SU-DHL-6 (cell line): ENCODE results near the gene EIF2AK2.

Experiments
- H2AFZ ChIP-seq: fragments of 200-600 bp; sonication (generic); 2 replicates; pipeline ENCODE4 v1.6.1; 2014; ENCODE audit warnings: low read depth, mild to moderate bottlenecking, moderate library complexity, mixed read lengths, antibody characterized with exemption, low read length; ENCODE audit not compliant: severe bottlenecking
- H3F3A ChIP-seq: fragments of 200-600 bp; shearing (Covaris generic); 2 replicates; pipeline ENCODE4 v1.6.0; 2016; ENCODE audit warnings: antibody characterized with exemption, mild to moderate bottlenecking; ENCODE audit not compliant: insufficient read depth
- H3K27ac ChIP-seq: fragments of 200-600 bp; sonication (generic); 2 replicates; pipeline ENCODE4 v1.5.1; 2016; ENCODE audit warnings: low read depth, mild to moderate bottlenecking, low read length, moderate library complexity, mixed read lengths
- H3K27me3 ChIP-seq: fragments of 200-600 bp; sonication (generic), shearing (Covaris generic); 2 replicates; pipeline ENCODE4 v1.6.0; 2014; ENCODE audit warnings: mild to moderate bottlenecking, low read length
- H3K36me3 ChIP-seq: fragments of 200-600 bp; sonication (generic); 2 replicates; pipeline ENCODE4 v1.6.1; 2014; ENCODE audit warnings: mild to moderate bottlenecking, low read length, mixed read lengths
- H3K4me2 ChIP-seq: fragments of 300-600, 200-600 bp; shearing (Covaris generic), sonication (generic); 2 replicates; pipeline ENCODE4 v1.6.0; 2014; ENCODE audit warnings: low read length, low read depth, mild to moderate bottlenecking; ENCODE audit not compliant: poor library complexity, severe bottlenecking
- H3K4me3 ChIP-seq: fragments of 200-600 bp; sonication (generic); 2 replicates; pipeline ENCODE4 v1.5.1; 2014; ENCODE audit warnings: antibody characterized with exemption, low read length, mild to moderate bottlenecking, mixed read lengths; ENCODE audit not compliant: insufficient read depth, poor library complexity, severe bottlenecking
- H3K79me2 ChIP-seq: fragments of 200-600 bp; sonication (generic); 2 replicates; pipeline ENCODE4 v1.6.1; 2014; ENCODE audit warnings: mild to moderate bottlenecking, low read length, moderate library complexity; ENCODE audit not compliant: insufficient read depth
- H3K9ac ChIP-seq: fragments of 200-600 bp; sonication (generic); 2 replicates; pipeline ENCODE4 v1.7.0; 2014; ENCODE audit warnings: mild to moderate bottlenecking, low read length
- H3K9me2 ChIP-seq: fragments of 200-600 bp; sonication (generic); replicated peaks from 2 replicates; pipeline ENCODE4 v1.6.1; 2014; ENCODE audit warnings: low read length; ENCODE audit not compliant: insufficient read depth
- H3K9me3 ChIP-seq: fragments of 200-600 bp; sonication (generic); 2 replicates; pipeline ENCODE4 v1.6.1; 2014; ENCODE audit warnings: low read length, mixed read lengths; ENCODE audit not compliant: insufficient read depth
- H4K20me1 ChIP-seq: fragments of 200-600 bp; sonication (generic); 2 replicates; pipeline ENCODE4 v1.6.1; 2014; ENCODE audit warnings: low read depth, mild to moderate bottlenecking, antibody characterized with exemption, low read length, moderate library complexity, mixed read lengths
- CTCF ChIP-seq: fragments of 200-600 bp; sonication (generic); IDR thresholded peaks from one replicate; pipeline ENCODE4 v1.5.1; 2017; ENCODE audit warnings: antibody characterized with exemption, mild to moderate bottlenecking, low read length, moderate library complexity; ENCODE audit not compliant: insufficient read depth, poor library complexity, severe bottlenecking
- EZH2phosphoT487 ChIP-seq: fragments of 200-600 bp; sonication (generic), shearing (Covaris generic); conservative IDR thresholded peaks from 2 replicates; pipeline ENCODE4 v1.6.1; 2018; ENCODE audit warnings: mild to moderate bottlenecking, antibody characterized with exemption, low read length, moderate library complexity, mixed read lengths

Gene EIF2AK2

GRCh38 chr2:37189452-37190153 lies 32.8 kb upstream of the EIF2AK2 start:
- H3K27ac ChIP-seq, result no peak overlapping the region

DNA sequence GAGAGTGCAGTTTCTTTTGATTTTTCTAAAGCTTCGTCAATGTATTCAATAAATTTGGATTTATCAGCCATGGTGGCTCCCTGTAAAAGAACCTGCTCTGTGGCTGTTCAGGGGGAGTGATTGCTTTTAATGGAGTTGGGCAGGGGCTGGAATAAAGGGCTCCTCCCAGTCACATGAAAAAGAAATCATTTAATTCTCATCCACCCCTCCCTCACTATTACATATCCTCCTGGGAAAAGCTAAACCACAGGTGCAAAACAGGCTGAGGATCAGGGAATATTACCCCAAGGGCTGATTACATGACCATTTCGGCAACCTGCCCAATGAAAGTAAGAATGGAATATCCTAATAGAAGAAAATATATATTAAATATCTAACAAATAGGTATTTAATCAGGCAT lies 31.8 kb upstream of the EIF2AK2 start, which contains the start of gene SULT6B1:
Gene SULT6B1, minus strand, starts transcription at position 101 of the 400 bp plus-strand sequence. Its CDS starts 30 bp downstream, at position 71.
- TF ChIP-seq CTCF (no peak), EZH2phosphoT487 (no peak)
- no peak within 1 kb of the TSS for H3K4me3 ChIP-seq
- H3K79me2 ChIP-seq, result no peaks in the 10 kb centered on the region
- H3K27ac ChIP-seq, result no peak within 1 kb of the TSS
- no peaks in the 10 kb centered on the region for H3K9me3 ChIP-seq
- H3K9ac ChIP-seq, result no peak within 1 kb of the TSS
- H2AFZ ChIP-seq, result no peak within 1 kb of the TSS
- no peaks in the 10 kb centered on the region for H3F3A ChIP-seq
- H3K9me2 ChIP-seq, result no peaks in the 10 kb centered on the region
- H3K27me3 ChIP-seq, result no peaks in the 10 kb centered on the region
- no peak within 1 kb of the TSS for H3K4me2 ChIP-seq
- H4K20me1 ChIP-seq, result no peaks in the 10 kb centered on the region
- H3K36me3 ChIP-seq, result no peaks in the 10 kb centered on the region

More at GRCh38 chr2:37189452-37190153, 32.8 kb upstream of the EIF2AK2 start:
- Histone ChIP-seq H3K9me2 (no peaks in the 10 kb centered on the region), H3K9me3 (no peaks in the 10 kb centered on the region), H3K36me3 (no peaks in the 10 kb centered on the region), H3K27me3 (no peaks in the 10 kb centered on the region), H3F3A (no peaks in the 10 kb centered on the region), H3K9ac (no peak overlapping the region), H3K4me2 (no peak overlapping the region), H3K79me2 (no peaks in the 10 kb centered on the region), H4K20me1 (no peaks in the 10 kb centered on the region), H2AFZ (no peak overlapping the region), H3K4me3 (no peak overlapping the region)
- no peak for TF ChIP-seq CTCF
- TF ChIP-seq EZH2phosphoT487, result no peak

DNA sequence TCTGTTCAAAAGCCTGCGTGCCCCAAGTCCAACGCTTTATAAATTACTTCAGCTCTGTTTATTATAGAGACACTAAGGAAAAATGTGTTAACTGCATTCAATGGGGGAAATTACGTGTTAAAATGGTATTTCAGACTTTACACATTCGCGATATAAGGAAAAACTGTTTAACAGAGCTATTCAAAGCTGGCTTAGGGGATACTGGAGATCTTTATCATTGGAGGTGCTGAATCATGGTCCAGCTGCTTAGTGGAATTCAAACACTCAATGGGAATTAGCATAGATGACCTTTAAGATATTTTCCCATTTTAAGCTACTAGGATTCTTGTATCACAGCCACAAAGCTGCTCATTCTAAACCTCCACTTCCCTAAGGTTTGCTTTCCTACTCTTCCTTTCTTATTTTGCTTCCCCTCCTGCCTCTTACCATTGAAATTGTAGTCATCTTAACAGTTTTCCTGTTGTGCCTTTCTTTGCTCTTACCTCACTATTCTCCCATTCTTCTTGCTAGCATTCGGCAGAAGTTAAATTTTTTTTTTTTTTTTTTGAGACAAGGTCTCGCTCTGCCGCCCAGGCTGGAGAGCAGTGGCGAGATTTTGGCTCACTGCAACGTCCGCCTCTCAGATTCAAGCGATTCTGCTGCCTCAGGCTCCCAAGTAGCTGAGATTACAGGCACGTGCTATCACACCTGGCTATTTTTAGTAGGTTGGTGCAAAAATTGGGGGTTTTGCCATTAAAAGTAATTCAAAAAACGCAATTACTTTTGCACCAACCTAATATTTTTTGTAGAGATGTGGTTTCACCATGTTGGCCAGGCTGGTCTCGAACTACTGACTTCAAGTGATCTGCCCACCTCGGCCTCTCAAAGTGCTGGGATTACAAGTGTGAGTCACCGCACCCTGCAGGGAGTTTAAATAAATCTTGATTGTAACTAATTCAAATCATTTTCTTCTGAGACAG lies 25.2 kb upstream of the EIF2AK2 start:
- TF ChIP-seq EZH2phosphoT487, result no peak
- no peak for TF ChIP-seq CTCF
- H3K4me3 ChIP-seq, result no peak overlapping the region
- no peaks in the 10 kb centered on the region for H3K27me3 ChIP-seq
- no peak overlapping the region for H2AFZ ChIP-seq
- no peak overlapping the region for H3K9ac ChIP-seq
- no peaks in the 10 kb centered on the region for H3K36me3 ChIP-seq
- no peaks in the 10 kb centered on the region for H3F3A ChIP-seq
- H4K20me1 ChIP-seq, result no peaks in the 10 kb centered on the region
- H3K27ac ChIP-seq, result no peak overlapping the region
- no peaks in the 10 kb centered on the region for H3K79me2 ChIP-seq
- no peaks in the 10 kb centered on the region for H3K9me2 ChIP-seq
- no peak overlapping the region for H3K4me2 ChIP-seq
- no peaks in the 10 kb centered on the region for H3K9me3 ChIP-seq
